Frontal cortex (tissue), 4 donors: Measurements from ENCODE around the gene TP53I3. TPM values are rescaled to one million over a fixed set of nuclear protein-coding genes. Genes with fewer than 3 reads are reported as not detected.
"Not testable (repeated sequence)": the region's sequence is repeated elsewhere in the genome, so short reads cannot be mapped to it uniquely, and the experiment has no call there.

Experiments used
- DNase-seq, 2 donors: peaks; one replicate each; pipeline ENCODE4 v3.0.0; 2012; ENCODE audit warnings: low spot score in 2 of 2
- FAIRE-seq: peaks from 2 replicates; lab custom pipeline; 2012; peaks lifted over from hg19 to GRCh38; lab: Jason Lieb, UNC
- total RNA-seq: library from RNA; depleted of rRNA; stranded (reverse); fragments of >200 nt; gene quantifications from one replicate; pipeline ENCODE4 v1.2.3, GENCODE V29; 2014
- donor health status: control.
- donor health status: control.
- donor health status: control.

Gene TP53I3
- total RNA-seq, result 15.5 TPM

GRCh38 chr2:24084386-24085199 is at the start of gene TP53I3:
Gene TP53I3, minus strand, starts transcription at chr2:24084834. Its CDS starts 508 bp downstream, at chr2:24084326.
- no peak for FAIRE-seq

GRCh38 chr2:24132543-24132942 is 47.9 kb upstream of the TP53I3 start:
- FAIRE-seq, result no peak

More at GRCh38 chr2:24084386-24085199, at the start of gene TP53I3:
- DNase-seq, result peak; percentile 77 to 87

GRCh38 chr2:24125956-24126355 is 41.3 kb upstream of the TP53I3 start:
- DNase-seq (no peak), FAIRE-seq (no peak)

More at GRCh38 chr2:24132543-24132942, 47.9 kb upstream of the TP53I3 start:
- no peak for DNase-seq

- DNase-seq (no peak), FAIRE-seq (no peak)
Observed at GRCh38 chr2:24123922-24124580, 39.4 kb upstream of the TP53I3 start.

- DNase-seq, result peak; percentile 89 to 90
- no peak for FAIRE-seq
Observed at GRCh38 chr2:24123195-24123921, 38.7 kb upstream of the TP53I3 start, which contains the start of the genes FAM228B and PFN4. Gene FAM228B, plus strand, starts transcription at chr2:24123469. Its CDS starts 893 bp downstream, at chr2:24124362. Gene PFN4, minus strand, starts transcription at chr2:24123334. Its CDS starts 799 bp downstream, at chr2:24122535.

- no peak for FAIRE-seq
- no peak for DNase-seq
Observed at GRCh38 chr2:24122366-24123194, 37.9 kb upstream of the TP53I3 start.

GRCh38 chr2:24121469-24121868 is 36.8 kb upstream of the TP53I3 start:
- FAIRE-seq (no peak), DNase-seq (no peak)

GRCh38 chr2:24121066-24121465 is 36.4 kb upstream of the TP53I3 start:
- FAIRE-seq, result no peak
- no peak for DNase-seq

- FAIRE-seq (no peak), DNase-seq (no peak)
Observed at GRCh38 chr2:24117902-24118301, 33.3 kb upstream of the TP53I3 start.

GRCh38 chr2:24115057-24115456 is 30.4 kb upstream of the TP53I3 start:
- FAIRE-seq (no peak), DNase-seq (no peak)

GRCh38 chr2:24111407-24111901 is 26.8 kb upstream of the TP53I3 start:
- DNase-seq (no peak), FAIRE-seq (no peak)

GRCh38 chr2:24110660-24111303 is 26.1 kb upstream of the TP53I3 start:
- no peak for DNase-seq
- FAIRE-seq, result no peak

GRCh38 chr2:24109431-24109830 is 24.8 kb upstream of the TP53I3 start:
- not testable (repeated sequence) for FAIRE-seq, DNase-seq

GRCh38 chr2:24107336-24107735 is 22.7 kb upstream of the TP53I3 start:
- no peak for DNase-seq
- FAIRE-seq, result peak; percentile 31

GRCh38 chr2:24106786-24107185 is 22.2 kb upstream of the TP53I3 start:
- DNase-seq (no peak), FAIRE-seq (no peak)

GRCh38 chr2:24105816-24106215 is 21.2 kb upstream of the TP53I3 start:
- FAIRE-seq (no peak), DNase-seq (no peak)

GRCh38 chr2:24104906-24105305 is 20.3 kb upstream of the TP53I3 start:
- no peak for FAIRE-seq
- DNase-seq, result no peak

- FAIRE-seq, result no peak
- DNase-seq, result no peak
Observed at GRCh38 chr2:24104110-24104650, 19.5 kb upstream of the TP53I3 start.

GRCh38 chr2:24102677-24103076 is 18.0 kb upstream of the TP53I3 start:
- no peak for DNase-seq
- no peak for FAIRE-seq
